HEK293 (cell line): Measurements from ENCODE around the gene PUM1.

ENCODE experiments used
- CTCF ChIP-seq: fragments of 450-650 bp; formaldehyde crosslinking; IDR thresholded peaks from 2 replicates; pipeline ENCODE4 v1.5.1; 2016; ENCODE audit warnings: missing biosample characterization, missing genetic modification characterization
- KLF16 ChIP-seq: fragments of 450-650 bp; formaldehyde crosslinking; IDR thresholded peaks from 2 replicates; pipeline ENCODE4 v1.5.1; 2017; ENCODE audit warnings: missing biosample characterization, missing genetic modification characterization
- PRDM6 ChIP-seq: fragments of 450-650 bp; formaldehyde crosslinking; IDR thresholded peaks from 2 replicates; pipeline ENCODE4 v1.5.1; 2017; ENCODE audit warnings: missing biosample characterization, missing genetic modification characterization
- TCF7L2 ChIP-seq: IDR thresholded peaks from 2 replicates; pipeline ENCODE4 v1.6.1; 2011; ENCODE audit warnings: low read depth, mild to moderate bottlenecking, inconsistent platforms, low read length, moderate library complexity, borderline replicate concordance
- ZNF121 ChIP-seq: fragments of 450-650 bp; formaldehyde crosslinking; IDR thresholded peaks from 2 replicates; pipeline ENCODE4 v1.5.1; 2016; ENCODE audit warnings: missing biosample characterization, missing genetic modification characterization
- ZNF146 ChIP-seq: fragments of 450-650 bp; formaldehyde crosslinking; IDR thresholded peaks from 2 replicates; pipeline ENCODE4 v1.5.1; 2016; ENCODE audit warnings: missing biosample characterization, missing genetic modification characterization
- ZNF239 ChIP-seq: fragments of 450-650 bp; formaldehyde crosslinking; IDR thresholded peaks from 2 replicates; pipeline ENCODE4 v1.5.1; 2016; ENCODE audit warnings: missing biosample characterization, missing genetic modification characterization
- ZNF274 ChIP-seq, 2 experiments: fragments of 200-500 bp in 1 of 2; fragments of 450-650 bp in 1 of 2; sonication (Bioruptor generic) in 1 of 2; formaldehyde crosslinking in 1 of 2; IDR thresholded peaks; 2 replicates each; pipeline versions ENCODE4 v1.5.1 to v1.6.1; 2014 to 2016; ENCODE audit warnings: borderline replicate concordance in 1 of 2, inconsistent platforms in 1 of 2, low read length in 1 of 2, missing biosample characterization in 1 of 2, missing genetic modification characterization in 1 of 2
- ZNF561 ChIP-seq: fragments of 450-650 bp; IDR thresholded peaks from 2 replicates; pipeline ENCODE4 v1.5.1; 2018; ENCODE audit warnings: missing biosample characterization, missing genetic modification characterization, borderline replicate concordance
- ZNF670 ChIP-seq: fragments of 450-650 bp; formaldehyde crosslinking; IDR thresholded peaks from 2 replicates; pipeline ENCODE4 v1.5.1; 2016; ENCODE audit warnings: missing biosample characterization, missing genetic modification characterization, low read depth

GRCh38 chr1:30988045-30988444 is 77.5 kb downstream of the PUM1 start:
- no peak for TF ChIP-seq ZNF239 (tag by site-specific recombination)
- no peak for TF ChIP-seq ZNF670 (tag by site-specific recombination)
- TF ChIP-seq PRDM6 (tag by site-specific recombination), result no peak
- no peak for TF ChIP-seq ZNF121 (tag by site-specific recombination)
- no peak for TF ChIP-seq CTCF
- no peak for TF ChIP-seq ZNF561 (tag by site-specific recombination)
- TF ChIP-seq ZNF146 (tag by site-specific recombination), result no peak
- TF ChIP-seq TCF7L2, result no peak
- TF ChIP-seq ZNF274 (IDR thresholded peaks at IDR 0.05; ENCODE audit: low read length), result no peak
- TF ChIP-seq ZNF274 (tag by site-specific recombination; IDR thresholded peaks at IDR 0.05; ENCODE audit: borderline replicate concordance), result no peak
- TF ChIP-seq KLF16 (tag by site-specific recombination), result no peak
